Bronchus fibroblast of lung (primary cell): ENCODE data around the gene UGT2B10. TPM values are rescaled to one million over a fixed set of nuclear protein-coding genes. Genes with fewer than 3 reads are reported as not detected.

Source experiments
- total RNA-seq: library from RNA; depleted of rRNA; stranded (reverse); fragments of >200 nt; gene quantifications from 2 replicates; pipeline ENCODE4 v1.2.3, GENCODE V29; 2015

UGT2B10 gene
- not detected in 2 replicates for total RNA-seq

DNA sequence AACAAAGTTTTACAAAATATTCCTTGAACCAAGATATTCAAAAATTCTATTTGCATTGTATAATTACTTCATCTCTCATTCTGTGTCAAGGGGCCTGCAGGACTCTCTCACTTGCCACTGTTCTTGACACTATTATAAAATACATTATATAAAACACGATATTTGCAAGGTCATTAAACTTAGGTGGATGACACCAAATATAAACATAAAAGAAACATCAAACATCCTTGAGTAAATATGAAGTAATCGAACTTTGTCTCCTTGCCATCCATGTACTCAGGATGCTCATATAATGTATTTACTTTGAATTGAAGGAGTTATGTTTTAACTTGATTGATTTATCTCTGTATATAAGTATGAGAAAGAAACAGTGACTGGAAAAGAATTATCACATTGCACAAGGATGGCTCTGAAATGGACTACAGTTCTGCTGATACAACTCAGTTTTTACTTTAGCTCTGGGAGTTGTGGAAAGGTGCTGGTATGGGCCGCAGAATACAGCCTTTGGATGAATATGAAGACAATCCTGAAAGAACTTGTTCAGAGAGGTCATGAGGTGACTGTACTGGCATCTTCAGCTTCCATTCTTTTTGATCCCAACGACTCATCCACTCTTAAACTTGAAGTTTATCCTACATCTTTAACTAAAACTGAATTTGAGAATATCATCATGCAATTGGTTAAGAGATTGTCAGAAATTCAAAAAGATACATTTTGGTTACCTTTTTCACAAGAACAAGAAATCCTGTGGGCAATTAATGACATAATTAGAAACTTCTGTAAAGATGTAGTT is at the start of gene UGT2B10:
TSS of gene UGT2B10 (plus strand) at position 378 of the 793 bp plus-strand sequence. CDS start at position 404, 26 bp downstream.

Other genes with a start within 250 kb of the UGT2B10 start
- not detected in 2 replicates for gene UGT2B17, start 239.7 kb upstream of the UGT2B10 start, total RNA-seq
- gene UGT2B15, start 145.3 kb upstream of the UGT2B10 start, total RNA-seq, result not detected in 2 replicates
- gene UGT2A3, start 135.8 kb downstream of the UGT2B10 start, total RNA-seq, result not detected in 2 replicates